Tongue (tissue), 2 donors: Measurements from ENCODE around the gene FLT3. TPM values are rescaled to one million over a fixed set of nuclear protein-coding genes. Genes with fewer than 3 reads are reported as not detected.
"Not testable (repeated sequence)": the region's sequence is repeated elsewhere in the genome, so short reads cannot be mapped to it uniquely, and the experiment has no call there.

ENCODE experiments used
- DNase-seq: peaks from one replicate; pipeline ENCODE4 v3.0.0-alpha.2; 2015
- total RNA-seq: library from RNA; depleted of rRNA; stranded (reverse); fragments of >200 nt; gene quantifications from one replicate; pipeline ENCODE4 v1.2.3, GENCODE V29; 2014

The FLT3 gene
- total RNA-seq, 1 donor from 2014 or later, result 0.62 TPM

DNA sequence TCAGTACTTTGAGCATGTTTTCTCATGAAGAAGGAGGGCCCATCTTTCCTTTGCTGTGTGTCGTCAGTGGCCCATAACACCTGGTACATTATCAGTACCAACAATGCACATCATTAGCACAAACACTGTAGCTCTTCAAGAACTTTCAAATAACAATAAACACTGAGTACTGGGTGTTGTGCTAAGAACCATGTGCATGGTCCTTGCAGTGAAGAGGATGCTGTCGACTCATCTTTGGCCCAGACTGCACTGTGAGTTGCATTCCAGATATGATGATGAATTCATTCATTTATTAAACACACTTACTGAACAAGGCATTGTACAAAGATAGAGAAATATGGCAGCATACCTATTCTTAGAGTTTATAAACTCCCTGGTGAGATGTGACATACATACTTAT is 55.8 kb downstream of the FLT3 start:
- no peak for DNase-seq

DNA sequence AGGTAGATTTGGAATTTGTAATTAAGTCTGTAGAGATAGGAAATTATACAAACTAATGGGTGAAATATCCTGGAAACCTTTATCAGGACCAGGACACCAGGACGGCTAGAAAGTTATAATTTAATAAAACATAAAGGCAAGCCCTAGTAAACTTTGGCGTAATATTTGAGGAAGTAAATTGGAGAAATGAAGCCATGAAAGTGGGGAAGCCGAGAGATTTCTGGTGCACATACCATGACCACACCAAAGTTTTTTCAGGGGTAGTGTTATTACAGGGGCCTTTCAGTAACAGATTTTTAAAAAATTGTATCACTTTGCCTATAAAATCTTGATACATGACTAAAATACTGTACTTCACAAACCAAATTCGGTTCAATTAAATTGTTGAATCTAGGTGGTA is 57.2 kb downstream of the FLT3 start:
- no peak for DNase-seq

DNA sequence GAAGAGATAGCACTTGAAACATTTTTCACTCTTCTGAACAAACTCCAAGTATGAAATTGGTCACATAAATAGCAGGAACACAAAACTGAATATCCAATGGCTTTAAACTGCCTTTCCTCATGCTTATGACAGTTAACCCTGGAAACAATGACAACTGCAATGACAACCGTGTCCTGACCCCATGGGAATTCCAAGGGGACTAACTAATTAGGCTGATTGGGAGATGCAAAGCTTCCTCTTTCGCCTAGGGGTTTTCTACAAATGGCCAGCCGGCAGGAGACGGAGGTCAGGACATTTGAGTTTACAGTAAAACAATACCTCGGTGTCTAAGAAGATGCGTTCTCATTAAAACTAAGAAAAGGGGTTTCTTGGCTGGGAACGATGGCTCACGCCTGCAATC is 58.9 kb downstream of the FLT3 start:
- no peak for DNase-seq

DNA sequence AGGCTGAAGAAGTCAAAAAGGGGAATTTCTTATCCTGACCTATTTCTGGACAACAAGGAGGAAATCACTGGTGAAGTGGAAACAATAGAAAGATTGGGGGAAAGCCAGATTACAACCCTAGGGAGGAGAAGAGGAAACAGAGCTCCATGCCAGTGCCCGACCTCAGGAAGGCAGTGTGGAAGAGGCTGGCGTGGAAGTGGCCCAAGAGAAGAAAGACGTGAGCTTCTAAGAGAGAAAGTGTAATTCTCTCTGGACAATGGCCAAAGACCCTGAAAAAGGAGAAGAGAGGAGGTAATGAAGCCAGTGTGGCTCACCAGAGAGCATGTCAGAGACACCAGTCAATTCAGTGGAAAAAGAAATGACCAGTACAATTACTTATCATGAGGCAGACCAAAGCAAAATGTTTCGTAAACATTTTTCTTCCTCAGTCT is 59.3 kb downstream of the FLT3 start:
- no peak for DNase-seq

DNA sequence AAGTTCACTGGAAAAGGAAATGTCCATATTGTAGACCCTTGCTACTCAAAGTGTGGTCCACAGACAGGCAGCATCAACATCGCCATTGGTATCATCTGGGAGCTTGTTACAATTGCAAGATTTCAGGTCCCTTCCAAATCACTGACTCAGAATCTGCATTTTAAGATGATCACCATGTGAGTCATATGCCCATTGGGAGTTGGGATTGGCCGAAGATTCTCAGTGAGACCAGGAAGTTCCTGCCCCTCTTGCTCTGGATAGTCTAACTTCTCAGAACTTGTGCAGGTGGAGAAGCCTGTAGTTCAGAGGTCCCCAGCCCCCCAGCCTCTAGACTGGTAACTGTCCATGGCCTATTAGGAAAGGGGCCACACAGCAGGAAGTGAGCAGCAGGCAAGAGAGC is 63.0 kb downstream of the FLT3 start:
- DNase-seq, result no peak

DNA sequence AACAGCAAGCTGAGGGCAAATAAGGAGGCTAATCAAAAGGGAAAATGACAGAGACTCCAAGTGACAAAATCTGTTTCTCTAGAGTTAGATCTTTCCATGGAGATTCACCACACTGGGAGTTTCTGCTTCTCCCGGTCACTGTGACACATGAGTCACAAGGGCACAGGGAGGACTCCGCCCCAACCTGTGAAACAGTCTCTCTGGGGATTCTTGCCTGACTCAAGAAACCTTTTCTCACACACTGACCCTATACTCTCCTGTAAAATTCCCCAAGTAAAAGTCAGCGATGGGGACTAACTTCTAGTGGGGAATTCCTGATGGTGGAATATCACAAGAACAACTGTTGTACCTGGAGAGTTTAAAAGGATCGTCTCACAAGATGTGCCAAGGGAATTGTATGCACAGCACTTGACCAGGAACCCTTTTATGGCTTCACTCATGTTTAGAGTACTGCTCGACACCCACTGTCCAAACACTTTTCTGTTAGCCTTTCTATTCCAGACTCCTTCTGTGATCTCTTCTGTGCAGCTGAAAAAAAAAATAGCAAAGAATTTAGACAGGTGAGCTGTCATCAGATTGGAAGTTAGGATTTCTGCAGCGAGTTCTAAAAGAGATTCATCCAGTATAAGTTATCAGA is 65.1 kb downstream of the FLT3 start:
- no peak for DNase-seq

DNA sequence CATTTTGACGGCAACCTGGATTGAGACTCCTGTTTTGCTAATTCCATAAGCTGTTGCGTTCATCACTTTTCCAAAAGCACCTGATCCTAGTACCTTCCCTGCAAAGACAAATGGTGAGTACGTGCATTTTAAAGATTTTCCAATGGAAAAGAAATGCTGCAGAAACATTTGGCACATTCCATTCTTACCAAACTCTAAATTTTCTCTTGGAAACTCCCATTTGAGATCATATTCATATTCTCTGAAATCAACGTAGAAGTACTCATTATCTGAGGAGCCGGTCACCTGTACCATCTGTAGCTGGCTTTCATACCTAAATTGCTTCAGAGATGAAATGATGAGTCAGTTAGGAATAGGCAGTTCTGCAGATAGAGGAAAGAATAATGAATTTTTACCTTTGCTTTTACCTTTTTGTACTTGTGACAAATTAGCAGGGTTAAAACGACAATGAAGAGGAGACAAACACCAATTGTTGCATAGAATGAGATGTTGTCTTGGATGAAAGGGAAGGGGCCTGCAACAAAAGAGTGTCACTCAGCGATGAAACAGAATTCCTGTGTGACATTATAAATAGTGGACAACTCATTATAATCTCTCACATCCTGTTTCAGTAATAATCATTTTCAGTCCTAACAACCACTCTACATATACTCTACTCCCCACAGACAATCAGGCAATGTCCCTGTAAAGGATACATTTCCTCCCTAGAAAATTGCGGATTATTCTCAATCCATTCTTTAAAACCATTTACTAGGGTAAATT is 66.3 kb downstream of the FLT3 start:
- no peak for DNase-seq

DNA sequence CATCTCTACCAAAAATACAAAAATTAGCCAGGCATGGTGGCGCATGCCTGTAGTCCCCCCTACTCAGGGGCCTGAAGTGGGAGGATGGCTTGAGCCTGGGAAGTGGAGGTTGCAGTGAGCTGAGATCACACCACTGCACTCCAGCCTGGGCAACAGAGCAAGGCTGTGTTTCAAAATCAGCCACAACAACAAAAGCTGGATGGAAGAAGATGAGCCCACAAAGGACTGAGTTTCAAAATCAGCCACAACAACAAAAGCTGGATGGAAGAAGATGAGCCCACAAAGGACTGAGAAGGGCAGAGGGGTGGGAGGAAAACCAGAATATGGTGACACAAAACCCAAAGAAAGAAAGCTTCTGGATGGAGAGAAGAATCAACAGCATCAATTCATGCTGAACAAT is 67.9 kb downstream of the FLT3 start:
- not testable (repeated sequence) for DNase-seq

DNA sequence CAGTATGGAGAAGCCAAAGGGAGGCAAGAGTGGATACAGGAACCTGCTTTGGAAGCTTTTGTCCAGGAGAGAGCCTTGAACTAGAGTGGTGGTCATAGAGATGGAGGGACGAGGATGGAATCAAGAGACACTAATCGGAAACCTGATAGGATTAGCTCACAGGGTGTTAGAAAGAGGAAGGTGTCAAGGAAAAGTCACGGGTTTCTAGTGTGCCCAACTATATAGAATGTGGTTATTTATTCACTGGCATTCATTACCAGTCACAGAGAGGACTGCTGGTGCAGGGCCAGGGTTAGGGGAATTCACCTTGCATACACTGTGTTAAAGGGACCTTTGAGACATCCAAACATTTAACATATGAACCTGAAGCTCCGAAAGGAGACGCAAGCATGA is 68.5 kb downstream of the FLT3 start:
- no peak for DNase-seq

DNA sequence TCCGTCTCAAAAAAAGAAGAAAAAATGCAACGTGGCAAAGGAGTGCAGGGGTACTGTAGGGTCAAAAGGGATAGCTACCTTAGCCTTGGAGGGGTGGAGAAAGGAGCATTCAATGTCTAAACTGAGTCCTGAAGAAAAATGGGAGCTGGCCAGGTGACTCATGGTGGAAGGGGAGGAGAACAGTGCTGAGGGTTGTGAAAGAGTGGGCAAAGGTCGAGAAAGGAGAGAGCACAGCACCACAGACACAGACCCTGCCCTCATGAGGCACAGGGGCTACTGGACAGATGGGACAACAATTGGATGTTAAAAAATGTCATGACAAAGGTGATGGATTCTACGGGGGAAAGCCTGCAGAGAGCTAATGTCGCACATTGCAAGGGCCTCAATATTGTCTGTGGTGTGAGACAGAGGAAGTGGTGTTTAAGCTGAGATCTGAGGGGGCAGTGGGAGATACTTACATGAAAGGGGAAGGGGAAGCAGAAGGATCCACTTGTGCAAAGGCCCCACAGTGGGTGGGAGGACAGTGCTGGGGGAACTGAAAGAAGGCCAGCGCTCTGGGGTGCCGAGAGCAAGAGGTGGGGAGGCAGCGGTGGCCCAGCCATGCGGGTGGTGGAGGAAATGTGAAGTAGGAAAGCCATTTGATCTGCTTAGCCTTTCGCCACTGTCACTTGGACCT is 69.0 kb downstream of the FLT3 start:
- DNase-seq, result no peak

DNA sequence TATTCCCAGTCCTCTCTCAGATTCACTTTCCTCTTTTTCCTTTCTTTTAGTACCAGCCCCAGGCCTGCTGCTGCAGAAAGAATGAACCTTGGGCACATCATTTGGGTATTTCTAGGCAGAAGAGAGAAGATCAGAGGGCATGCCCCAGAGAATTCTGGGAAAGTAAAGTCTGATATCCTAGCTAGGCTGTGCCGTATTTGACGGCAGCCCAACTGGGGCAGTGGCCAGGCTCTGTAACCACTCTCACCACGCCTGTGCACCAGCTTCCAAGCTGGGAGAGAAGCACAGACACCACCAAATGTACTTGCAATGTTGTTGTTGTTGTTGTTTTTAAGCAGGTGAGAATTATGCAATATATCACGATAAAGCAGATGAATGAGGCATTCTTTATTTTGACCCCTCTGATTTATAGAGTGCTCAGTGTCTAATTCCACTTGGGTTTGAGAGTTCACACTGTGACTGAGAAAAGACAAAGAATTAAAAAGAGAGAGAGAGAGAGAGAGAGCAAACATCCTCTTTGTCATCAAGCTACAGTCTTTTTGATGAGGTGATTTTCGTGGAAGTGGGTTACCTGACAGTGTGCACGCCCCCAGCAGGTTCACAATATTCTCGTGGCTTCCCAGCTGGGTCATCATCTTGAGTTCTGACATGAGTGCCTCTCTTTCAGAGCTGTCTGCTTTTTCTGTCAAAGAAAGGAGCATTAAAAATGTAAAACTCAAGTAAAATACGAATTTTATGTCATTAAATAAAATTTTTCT is 72.6 kb downstream of the FLT3 start:
- DNase-seq, result no peak

DNA sequence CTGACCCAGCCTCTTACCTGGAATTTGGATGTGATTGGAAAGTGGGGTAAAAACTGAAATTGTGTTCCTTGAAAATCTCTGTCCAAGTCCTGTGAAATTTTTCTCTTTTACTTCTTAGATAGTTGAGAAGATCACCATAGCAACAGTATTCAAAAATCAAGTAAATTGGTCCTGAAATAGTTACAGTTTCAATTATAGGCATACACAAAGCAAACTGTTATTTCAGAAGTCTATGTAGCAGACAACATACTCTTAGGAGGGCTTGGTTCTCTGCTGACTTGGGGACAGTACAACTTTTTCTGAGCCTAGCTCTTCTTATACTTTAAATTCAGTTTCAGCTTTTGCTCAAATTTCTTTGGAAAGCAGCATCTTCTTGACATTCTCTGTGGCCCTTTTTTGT is 73.3 kb downstream of the FLT3 start:
- DNase-seq, result no peak

DNA sequence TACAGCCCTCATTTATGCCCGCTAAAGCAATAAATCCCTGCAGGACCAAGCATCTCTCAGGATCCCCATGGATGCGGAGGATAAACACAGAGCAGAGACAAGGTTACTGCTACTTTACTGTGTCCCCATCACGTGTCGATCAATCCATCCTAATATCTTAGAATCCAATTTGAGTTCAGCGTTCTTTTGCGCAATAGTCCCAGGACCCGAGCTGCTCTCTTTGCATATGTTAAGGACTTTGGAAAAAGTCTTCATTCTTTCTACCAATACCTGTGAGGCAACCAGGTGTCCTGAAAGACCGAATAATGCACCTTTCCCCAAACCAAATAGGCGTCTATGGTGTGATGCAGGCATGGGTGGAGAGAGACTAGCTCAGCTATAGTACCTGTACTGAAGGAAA is 73.9 kb downstream of the FLT3 start:
- no peak for DNase-seq

DNA sequence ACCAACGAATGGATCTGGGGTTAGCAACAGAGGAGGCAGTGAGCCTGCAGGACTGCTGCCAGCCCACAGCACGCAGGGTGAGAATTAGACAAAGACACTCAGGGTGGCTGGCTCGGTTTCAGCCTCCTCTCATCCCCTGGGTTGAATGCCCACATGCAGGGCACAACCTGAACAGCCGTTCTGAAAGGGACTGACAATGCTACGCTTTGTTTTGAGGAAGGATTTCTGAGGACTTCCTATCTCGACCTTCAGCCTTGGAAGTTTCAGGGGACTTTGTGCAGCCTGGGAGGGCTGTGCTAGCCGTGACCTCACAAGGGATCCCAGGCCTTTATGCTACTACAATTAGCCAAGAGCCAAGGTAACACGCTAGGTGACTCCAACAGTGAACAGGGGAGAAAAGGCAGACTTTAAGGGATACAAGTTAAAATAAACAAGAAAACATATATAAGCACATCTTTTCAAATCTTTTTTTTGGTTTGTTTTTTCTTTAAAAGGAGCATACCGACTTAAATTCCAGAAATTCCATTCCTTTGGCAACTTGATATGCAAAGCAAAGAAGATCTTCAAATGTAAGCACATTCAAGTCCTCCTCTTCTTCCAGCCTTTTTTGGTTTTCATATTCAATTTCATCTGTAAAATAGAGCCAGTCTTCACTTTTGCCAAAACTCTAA is 77.4 kb downstream of the FLT3 start:
- no peak for DNase-seq

DNA sequence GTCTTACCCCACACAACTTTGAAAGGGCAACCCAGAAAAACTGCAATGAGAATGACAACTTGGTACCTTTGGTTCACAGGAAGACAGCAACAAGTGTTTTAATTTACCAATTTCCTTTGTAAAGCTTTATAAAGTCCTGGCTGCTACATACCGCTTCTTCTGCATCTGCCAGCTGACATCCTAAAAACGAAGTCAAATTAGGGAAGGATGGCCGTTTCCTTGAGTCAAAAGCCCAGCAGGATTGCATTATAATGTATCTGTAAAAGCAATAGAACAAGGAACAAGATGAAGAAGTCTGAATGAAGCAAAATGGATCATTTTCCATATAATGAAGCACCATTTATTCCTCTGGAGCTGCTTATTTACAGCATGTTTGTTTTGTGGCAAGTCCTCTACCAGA is 86.1 kb downstream of the FLT3 start:
- DNase-seq, result no peak

DNA sequence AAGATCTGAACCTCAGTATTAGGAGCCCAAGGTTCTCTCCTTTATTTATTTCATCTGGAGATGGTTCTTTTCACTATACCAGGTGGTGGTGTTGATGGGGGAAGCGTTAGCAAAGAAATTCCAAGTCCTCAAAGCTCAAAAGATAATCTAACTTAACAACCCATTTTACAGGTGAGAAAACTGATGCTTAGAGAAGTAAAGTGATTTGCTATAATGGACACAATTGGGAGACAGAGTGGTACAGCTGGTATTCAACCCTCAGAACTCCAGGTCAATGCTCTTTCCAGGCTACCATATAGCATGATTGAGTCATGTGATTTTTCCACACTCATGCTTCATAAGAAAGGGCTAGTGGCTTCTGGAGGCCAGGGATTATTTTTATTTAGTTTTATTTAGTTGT is 86.9 kb downstream of the FLT3 start:
- no peak for DNase-seq

DNA sequence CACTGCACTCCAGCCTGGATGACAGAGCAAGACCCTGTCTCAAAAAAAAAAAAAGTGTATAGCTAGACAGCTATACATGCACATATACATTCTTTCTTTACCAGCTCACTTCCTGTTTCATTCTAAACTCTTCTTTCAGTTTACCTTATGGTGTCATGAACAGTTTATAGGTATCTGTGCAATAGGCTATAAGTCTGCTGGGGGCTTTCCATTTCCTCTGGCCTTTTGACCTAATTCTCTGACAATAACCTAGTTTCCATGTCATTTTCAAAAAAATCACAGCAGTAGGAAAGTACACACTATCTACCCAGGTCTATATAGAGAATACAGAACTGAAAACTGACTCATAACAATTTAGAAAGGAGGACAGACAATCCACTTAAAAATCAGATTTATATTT is 87.5 kb downstream of the FLT3 start:
- DNase-seq, result no peak

DNA sequence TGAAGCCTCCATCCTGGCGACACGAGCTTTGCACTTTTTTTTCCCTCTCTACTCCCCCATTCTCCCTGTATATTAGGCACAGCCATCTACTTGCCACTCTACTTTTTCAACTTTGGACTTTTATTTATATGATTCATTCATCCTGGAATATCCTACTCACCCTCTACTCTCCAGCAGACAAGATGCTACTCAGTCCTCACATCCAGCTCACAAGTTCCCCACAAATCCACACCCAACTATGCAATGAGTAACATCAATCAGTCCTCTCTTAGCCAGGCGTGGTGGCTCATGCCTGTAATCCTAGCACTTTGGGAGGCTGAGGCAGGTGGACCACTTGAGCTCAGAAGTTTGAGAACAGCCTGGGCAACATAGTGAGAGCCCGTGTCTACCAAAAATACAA is 88.0 kb downstream of the FLT3 start:
- no peak for DNase-seq

DNA sequence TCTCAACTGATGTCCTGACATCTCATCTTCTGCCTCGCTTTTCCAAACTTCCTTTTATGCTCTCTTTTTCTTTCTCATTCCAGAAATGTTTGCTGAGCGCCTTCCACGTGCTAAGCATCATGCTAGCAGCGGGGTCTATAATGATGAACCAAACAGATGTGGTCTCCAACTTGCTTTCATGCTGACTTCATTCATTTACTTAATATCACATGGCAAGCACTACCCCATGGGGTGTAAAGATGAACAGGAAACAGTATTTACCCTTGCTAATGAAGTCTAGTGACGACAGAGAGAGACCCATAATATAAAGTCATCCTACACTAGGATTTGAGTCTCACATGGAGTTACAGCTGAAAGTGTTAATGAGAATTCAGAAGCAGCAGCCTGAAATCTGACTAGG is 90.3 kb downstream of the FLT3 start:
- no peak for DNase-seq

DNA sequence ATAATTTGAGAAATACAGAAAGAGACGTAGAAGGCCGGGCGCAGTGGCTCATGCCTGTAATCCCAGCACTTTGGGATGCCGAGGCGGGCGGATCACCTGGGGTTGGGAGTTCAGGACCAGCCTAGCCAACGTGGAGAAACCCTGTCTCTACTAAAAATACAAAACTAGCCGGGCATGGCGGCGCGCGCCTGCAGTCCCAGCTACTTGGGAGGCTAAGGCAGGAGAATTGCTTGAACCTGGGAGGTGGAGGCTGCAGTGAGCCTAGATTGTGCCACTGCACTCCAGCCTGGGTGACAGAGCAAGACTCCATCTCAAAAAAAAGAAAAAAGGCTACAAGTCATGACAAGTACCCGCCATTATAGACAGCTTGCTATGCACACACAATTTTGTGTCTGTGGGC is 95.4 kb downstream of the FLT3 start:
- not testable (repeated sequence) for DNase-seq

DNA sequence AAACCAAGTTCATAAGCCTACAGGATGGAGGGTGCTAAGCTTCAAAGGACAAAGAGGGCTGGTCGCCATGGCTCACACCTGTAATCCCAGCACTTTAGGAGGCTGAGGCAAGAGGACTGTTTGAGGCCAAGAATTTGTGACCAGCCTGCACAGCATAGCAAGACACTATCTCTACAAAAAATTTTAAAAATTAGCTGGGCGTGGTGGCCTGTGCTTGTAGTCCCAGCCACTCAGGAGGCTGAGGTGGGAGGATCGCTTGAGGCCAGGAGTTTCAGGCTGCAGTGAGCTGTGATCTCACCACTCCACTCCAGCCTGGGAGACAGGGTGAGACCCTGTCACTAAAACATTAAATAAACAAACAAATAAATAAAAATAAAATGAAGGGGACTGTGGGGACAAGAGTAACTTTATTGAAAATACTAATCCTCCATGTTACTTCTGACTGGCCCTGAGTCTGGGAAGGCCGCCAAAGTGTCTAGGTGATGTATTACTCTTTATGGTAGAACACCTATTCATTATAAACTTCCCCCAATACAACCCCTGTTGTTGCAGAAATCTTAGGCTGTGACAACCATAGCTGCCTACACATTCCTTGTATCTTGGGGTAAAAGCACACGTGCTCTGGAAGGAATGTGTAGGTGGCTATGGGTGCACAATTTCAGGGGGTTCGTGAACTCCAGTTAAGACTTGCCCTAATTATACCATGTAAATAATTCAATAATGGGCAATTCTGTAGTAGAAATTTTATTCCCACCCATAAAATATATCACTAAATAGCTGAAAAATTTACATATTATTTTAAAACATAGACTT is 97.3 kb downstream of the FLT3 start:
- DNase-seq, result no peak
